ENCODE measurements around the gene PUSL1.

Gene PUSL1

GRCh38 chr1:1325288-1326074, 17.1 kb downstream of the PUSL1 start:
- no peak for DNase-seq
- no peak for ATAC-seq

DNA sequence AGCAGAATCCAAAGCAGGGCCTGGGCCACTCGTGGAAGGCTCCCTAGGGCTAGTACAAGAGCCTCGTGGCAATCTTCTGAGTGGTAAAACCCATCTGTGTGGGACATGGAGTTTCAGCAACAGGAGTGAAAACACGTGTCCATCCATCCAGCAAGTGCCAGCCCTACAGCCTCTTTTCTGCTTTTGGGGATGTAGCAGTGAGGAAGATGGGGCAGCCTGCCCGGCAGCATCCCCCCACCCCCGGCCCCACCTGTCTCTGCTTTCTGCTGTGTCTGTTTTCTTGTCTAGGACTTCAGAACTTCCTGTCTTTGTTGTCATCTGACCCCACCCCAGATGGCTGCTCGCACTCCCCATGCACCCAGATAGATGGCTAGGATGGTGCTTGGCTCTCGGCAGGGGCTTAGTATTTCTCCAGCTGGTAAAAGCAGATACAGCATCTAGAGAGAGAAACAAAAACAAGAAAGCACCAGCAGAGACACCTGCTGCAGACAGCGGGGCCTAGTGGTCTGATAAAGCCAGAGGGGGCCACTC, 17.7 kb downstream of the PUSL1 start:
- ATAC-seq (no peak), DNase-seq (no peak)

GRCh38 chr1:1327291-1327690, 18.9 kb downstream of the PUSL1 start:
- DNase-seq (no peak), ATAC-seq (no peak)

DNA sequence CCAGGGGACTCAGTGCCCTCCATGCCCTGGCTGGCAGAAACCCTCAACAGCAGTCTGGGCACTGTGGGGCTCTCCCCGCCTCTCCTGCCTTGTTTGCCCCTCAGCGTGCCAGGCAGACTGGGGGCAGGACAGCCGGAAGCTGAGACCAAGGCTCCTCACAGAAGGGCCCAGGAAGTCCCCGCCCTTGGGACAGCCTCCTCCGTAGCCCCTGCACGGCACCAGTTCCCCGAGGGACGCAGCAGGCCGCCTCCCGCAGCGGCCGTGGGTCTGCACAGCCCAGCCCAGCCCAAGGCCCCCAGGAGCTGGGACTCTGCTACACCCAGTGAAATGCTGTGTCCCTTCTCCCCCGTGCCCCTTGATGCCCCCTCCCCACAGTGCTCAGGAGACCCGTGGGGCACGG, 19.9 kb downstream of the PUSL1 start:
- DNase-seq: no peak
- no peak for ATAC-seq

- ATAC-seq (no peak), DNase-seq (no peak)
These were observed 21.2 kb downstream of the PUSL1 start for GRCh38 chr1:1329304-1330210.

GRCh38 chr1:1330366-1331067, 22.1 kb downstream of the PUSL1 start:
- DNase-seq: no peak
- ATAC-seq: no peak

- no peak for ATAC-seq
These were observed 22.9 kb downstream of the PUSL1 start, which contains the start of gene TAS1R3 for GRCh38 chr1:1331068-1331965. Gene TAS1R3, plus strand, starts transcription at chr1:1331280. Its CDS starts 66 bp downstream, at chr1:1331346.

DNA sequence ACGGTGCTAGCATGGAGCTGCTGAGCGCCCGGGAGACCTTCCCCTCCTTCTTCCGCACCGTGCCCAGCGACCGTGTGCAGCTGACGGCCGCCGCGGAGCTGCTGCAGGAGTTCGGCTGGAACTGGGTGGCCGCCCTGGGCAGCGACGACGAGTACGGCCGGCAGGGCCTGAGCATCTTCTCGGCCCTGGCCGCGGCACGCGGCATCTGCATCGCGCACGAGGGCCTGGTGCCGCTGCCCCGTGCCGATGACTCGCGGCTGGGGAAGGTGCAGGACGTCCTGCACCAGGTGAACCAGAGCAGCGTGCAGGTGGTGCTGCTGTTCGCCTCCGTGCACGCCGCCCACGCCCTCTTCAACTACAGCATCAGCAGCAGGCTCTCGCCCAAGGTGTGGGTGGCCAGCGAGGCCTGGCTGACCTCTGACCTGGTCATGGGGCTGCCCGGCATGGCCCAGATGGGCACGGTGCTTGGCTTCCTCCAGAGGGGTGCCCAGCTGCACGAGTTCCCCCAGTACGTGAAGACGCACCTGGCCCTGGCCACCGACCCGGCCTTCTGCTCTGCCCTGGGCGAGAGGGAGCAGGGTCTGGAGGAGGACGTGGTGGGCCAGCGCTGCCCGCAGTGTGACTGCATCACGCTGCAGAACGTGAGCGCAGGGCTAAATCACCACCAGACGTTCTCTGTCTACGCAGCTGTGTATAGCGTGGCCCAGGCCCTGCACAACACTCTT, 23.8 kb downstream of the PUSL1 start:
- ATAC-seq: no peak

More at GRCh38 chr1:1331068-1331965, 22.9 kb downstream of the PUSL1 start, which contains the start of gene TAS1R3:
- DNase-seq: no peak

GRCh38 chr1:1332774-1333480, 24.5 kb downstream of the PUSL1 start:
- ATAC-seq (no peak), DNase-seq (no peak)

More for the DNA sequence above, 23.8 kb downstream of the PUSL1 start:
- no peak for DNase-seq

GRCh38 chr1:1333551-1334241, 25.3 kb downstream of the PUSL1 start:
- DNase-seq (no peak), ATAC-seq (no peak)

- ATAC-seq: no peak
- no peak for DNase-seq
These were observed 26.4 kb downstream of the PUSL1 start for GRCh38 chr1:1334835-1335234.

GRCh38 chr1:1335283-1335682, 26.9 kb downstream of the PUSL1 start:
- no peak for ATAC-seq

GRCh38 chr1:1335792-1336248, 27.4 kb downstream of the PUSL1 start:
- DNase-seq: no peak
- no peak for ATAC-seq

More at GRCh38 chr1:1335283-1335682, 26.9 kb downstream of the PUSL1 start:
- no peak for DNase-seq

DNA sequence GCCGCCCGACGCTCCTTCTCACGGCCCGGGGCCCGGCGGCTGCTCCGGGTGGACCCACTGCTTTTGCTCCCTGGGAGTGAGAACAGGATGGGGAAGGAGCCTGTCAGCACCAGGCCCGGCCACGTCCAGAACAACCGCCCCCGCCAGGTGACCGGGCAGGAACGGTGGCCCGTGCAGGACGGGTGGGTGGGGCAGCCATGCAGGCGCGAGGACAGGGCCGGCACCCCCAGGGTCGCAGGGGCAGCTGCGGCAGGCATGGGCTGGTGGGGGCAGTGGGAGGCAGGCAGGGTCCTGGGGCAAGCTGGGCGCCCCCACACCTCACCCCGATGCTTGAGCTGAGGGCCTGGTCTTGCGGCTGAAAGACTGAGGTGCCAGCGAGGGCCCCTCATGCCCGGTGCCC, 28.0 kb downstream of the PUSL1 start:
- no peak for ATAC-seq
- DNase-seq: no peak

- DNase-seq: no peak
- no peak for ATAC-seq
These were observed 28.8 kb downstream of the PUSL1 start for GRCh38 chr1:1336931-1337792.

GRCh38 chr1:1337793-1338147, 29.4 kb downstream of the PUSL1 start:
- ATAC-seq (no peak), DNase-seq (peak; percentile 65)

- DNase-seq (no peak), ATAC-seq (no peak)
These were observed 29.9 kb downstream of the PUSL1 start for GRCh38 chr1:1338278-1338677.

DNA sequence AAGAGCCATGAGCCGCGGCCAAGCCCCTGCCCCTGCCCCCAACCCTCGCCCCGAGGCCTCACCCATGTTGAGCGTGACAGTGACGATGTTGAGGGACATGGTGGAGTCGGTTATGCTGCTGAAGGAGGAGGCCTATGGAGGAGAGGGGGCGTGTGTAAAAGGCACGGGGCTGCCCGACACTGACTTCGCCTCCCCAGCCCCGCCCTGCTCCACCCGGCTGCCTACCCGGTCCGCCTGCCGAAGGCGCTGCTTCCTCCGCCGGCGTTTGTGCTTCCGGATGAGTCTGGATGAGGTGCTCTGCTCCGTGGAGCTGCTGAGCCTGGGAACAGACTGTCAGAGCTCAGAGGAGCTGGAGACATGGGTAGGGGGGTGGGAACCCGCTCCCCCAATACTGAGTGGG, 31.8 kb downstream of the PUSL1 start:
- ATAC-seq (no peak), DNase-seq (no peak)
